ENCODE data around the gene IMMP1L. TPM values are rescaled to one million over a fixed set of nuclear protein-coding genes. Genes with fewer than 3 reads are reported as not detected.
A peak's percentile ranks its signal among the peaks of the same experiment; 100 is the strongest.
"Not testable (repeated sequence)": the region's sequence is repeated elsewhere in the genome, so short reads cannot be mapped to it uniquely, and the experiment has no call there.

IMMP1L gene
- 10.6 and 11.6 TPM in 2 replicates for total RNA-seq

GRCh38 chr11:31509429-31510345 is at the start of gene IMMP1L, which contains the start of gene ELP4:
TSS of gene IMMP1L (minus strand) at chr11:31509622. CDS start at chr11:31463276, 46,346 bp downstream.
TSS of gene ELP4 (plus strand) at chr11:31509767. CDS start at chr11:31509785, 18 bp downstream.
- DNase-seq (ENCODE audit: low read depth) = peak; percentile 94

- DNase-seq (ENCODE audit: low read depth) = peak; percentile 27
Measured at GRCh38 chr11:31558001-31558400, 48.6 kb upstream of the IMMP1L start.

GRCh38 chr11:31555938-31556337 is 46.5 kb upstream of the IMMP1L start:
- no peak for DNase-seq (ENCODE audit: low read depth)

GRCh38 chr11:31542862-31543261 is 33.4 kb upstream of the IMMP1L start:
- DNase-seq (ENCODE audit: low read depth) = no peak

GRCh38 chr11:31535479-31535878 is 26.1 kb upstream of the IMMP1L start:
- DNase-seq (ENCODE audit: low read depth) = no peak

GRCh38 chr11:31531293-31531692 is 21.9 kb upstream of the IMMP1L start:
- DNase-seq (ENCODE audit: low read depth) = no peak

GRCh38 chr11:31529701-31530100 is 20.3 kb upstream of the IMMP1L start:
- no peak for DNase-seq (ENCODE audit: low read depth)

GRCh38 chr11:31529189-31529588 is 19.8 kb upstream of the IMMP1L start:
- no peak for DNase-seq (ENCODE audit: low read depth)

GRCh38 chr11:31521497-31522150 is 12.2 kb upstream of the IMMP1L start:
- DNase-seq (ENCODE audit: low read depth) = no peak

GRCh38 chr11:31512117-31512516 is 2.7 kb upstream of the IMMP1L start:
- no peak for DNase-seq (ENCODE audit: low read depth)

- DNase-seq (ENCODE audit: low read depth) = peak; percentile 8
Measured at GRCh38 chr11:31509051-31509428, 382 bp downstream of the IMMP1L start.

- DNase-seq (ENCODE audit: low read depth) = no peak
Measured at GRCh38 chr11:31500560-31500959, 8.9 kb downstream of the IMMP1L start.

- DNase-seq (ENCODE audit: low read depth) = no peak
Measured at GRCh38 chr11:31499576-31500178, 9.7 kb downstream of the IMMP1L start.

- not testable (repeated sequence) for DNase-seq (ENCODE audit: low read depth)
Measured at GRCh38 chr11:31493762-31494161, 15.7 kb downstream of the IMMP1L start.

- no peak for DNase-seq (ENCODE audit: low read depth)
Measured at GRCh38 chr11:31493235-31493634, 16.2 kb downstream of the IMMP1L start.

- peak; percentile 86 for DNase-seq (ENCODE audit: low read depth)
Measured at GRCh38 chr11:31492320-31492913, 17.0 kb downstream of the IMMP1L start.

GRCh38 chr11:31487848-31488247 is 21.6 kb downstream of the IMMP1L start:
- peak; percentile 72 for DNase-seq (ENCODE audit: low read depth)

- no peak for DNase-seq (ENCODE audit: low read depth)
Measured at GRCh38 chr11:31484497-31484896, 24.9 kb downstream of the IMMP1L start.

GRCh38 chr11:31480930-31481329 is 28.5 kb downstream of the IMMP1L start:
- DNase-seq (ENCODE audit: low read depth) = no peak

- DNase-seq (ENCODE audit: low read depth) = no peak
Measured at GRCh38 chr11:31479066-31479465, 30.4 kb downstream of the IMMP1L start.

GRCh38 chr11:31478223-31478590 is 31.2 kb downstream of the IMMP1L start:
- no peak for DNase-seq (ENCODE audit: low read depth)
